ENCODE results near the gene KLHDC4. TPM values are rescaled to one million over a fixed set of nuclear protein-coding genes. Genes with fewer than 3 reads are reported as not detected.

Gene KLHDC4
- total RNA-seq (2022; extraction: Qiagen RNA extraction; ENCODE audit: low read depth), result 36.0 to 48.5 TPM (median 44.9 TPM) in 5 replicates

GRCh38 chr16:87765776-87766484 is at the start of gene KLHDC4:
KLHDC4 (minus strand) TSS chr16:87765986; CDS start chr16:87765890, 96 bp downstream.

Other genes starting within 250 kb of the KLHDC4 start
- gene JPH3, start 163.5 kb downstream of the KLHDC4 start, total RNA-seq (2022; extraction: Qiagen RNA extraction; ENCODE audit: low read depth), result 0.80 to 2.8 TPM (median 2.4 TPM) in 5 replicates
- 550 to 966 TPM (median 942 TPM) in 5 replicates for gene SLC7A5, start 103.5 kb upstream of the KLHDC4 start, total RNA-seq (2022; extraction: Qiagen RNA extraction; ENCODE audit: low read depth)
- not detected in 5 replicates for gene CA5A, start 170.5 kb upstream of the KLHDC4 start, total RNA-seq (2022; extraction: Qiagen RNA extraction; ENCODE audit: low read depth)
- gene BANP, start 185.4 kb upstream of the KLHDC4 start, total RNA-seq (2022; extraction: Qiagen RNA extraction; ENCODE audit: low read depth), result 11.5 to 20.1 TPM (median 19.4 TPM) in 5 replicates

Measured in A549 treated with ZK216348 at 1 μM for 4 hours (cell line).